OCI-LY3 (cell line): Measurements from ENCODE around the gene ASTN2.

Source experiments
- EZH2phosphoT487 ChIP-seq: fragments of 200-600 bp; shearing (Covaris generic); IDR thresholded peaks from 2 replicates; pipeline ENCODE4 v1.6.1; 2018; ENCODE audit warnings: antibody characterized with exemption, mixed run types, low read depth
- TF ChIP-seq, protein P1 (sequence below): fragments of 200-600, 300-600 bp; sonication (generic); IDR thresholded peaks from 2 replicates; pipeline ENCODE4 v1.5.1; 2014; ENCODE audit warnings: antibody characterized with exemption, low read length, low read depth

DNA sequence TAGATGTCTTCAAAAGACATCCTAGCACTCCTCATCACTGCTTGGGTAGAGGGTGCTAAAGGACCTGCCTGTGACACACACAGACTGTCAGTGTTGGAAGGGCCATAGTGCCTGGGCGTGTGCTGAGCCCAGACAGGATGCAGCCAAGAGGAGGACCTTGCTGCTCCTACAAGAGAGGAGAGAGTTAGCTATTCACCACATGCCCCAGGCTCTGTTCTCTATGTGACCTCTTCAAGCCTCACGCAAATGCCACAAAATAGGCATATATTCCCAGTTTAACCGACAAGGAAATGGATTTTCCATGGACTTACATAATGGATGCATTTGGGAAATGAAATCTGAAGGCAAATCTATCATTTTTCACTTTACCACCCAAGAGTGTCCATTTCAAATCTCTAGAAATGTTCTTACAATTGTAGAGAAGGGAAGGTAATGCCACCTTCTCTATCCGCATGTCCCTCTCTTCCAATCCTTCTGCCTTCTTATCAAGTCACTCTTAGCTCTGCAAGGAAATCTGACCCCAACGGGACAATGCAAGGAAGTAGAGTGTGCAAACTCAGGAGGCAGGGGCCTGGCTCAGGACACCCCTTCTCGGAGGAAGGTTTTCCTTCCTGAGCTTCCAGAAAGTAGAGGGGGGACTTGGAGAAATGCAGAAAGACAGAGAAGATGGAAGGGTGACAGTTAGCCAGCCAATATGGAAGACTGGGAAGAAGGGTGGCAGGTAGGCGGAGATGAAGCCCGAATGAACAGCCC lies 678.3 kb downstream of the ASTN2 start:
- TF ChIP-seq, protein P1, sequence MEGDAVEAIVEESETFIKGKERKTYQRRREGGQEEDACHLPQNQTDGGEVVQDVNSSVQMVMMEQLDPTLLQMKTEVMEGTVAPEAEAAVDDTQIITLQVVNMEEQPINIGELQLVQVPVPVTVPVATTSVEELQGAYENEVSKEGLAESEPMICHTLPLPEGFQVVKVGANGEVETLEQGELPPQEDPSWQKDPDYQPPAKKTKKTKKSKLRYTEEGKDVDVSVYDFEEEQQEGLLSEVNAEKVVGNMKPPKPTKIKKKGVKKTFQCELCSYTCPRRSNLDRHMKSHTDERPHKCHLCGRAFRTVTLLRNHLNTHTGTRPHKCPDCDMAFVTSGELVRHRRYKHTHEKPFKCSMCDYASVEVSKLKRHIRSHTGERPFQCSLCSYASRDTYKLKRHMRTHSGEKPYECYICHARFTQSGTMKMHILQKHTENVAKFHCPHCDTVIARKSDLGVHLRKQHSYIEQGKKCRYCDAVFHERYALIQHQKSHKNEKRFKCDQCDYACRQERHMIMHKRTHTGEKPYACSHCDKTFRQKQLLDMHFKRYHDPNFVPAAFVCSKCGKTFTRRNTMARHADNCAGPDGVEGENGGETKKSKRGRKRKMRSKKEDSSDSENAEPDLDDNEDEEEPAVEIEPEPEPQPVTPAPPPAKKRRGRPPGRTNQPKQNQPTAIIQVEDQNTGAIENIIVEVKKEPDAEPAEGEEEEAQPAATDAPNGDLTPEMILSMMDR, result no peak
- no peak for TF ChIP-seq EZH2phosphoT487
